NCI-H2196 treated with DMSO at 0.1 percent for 48 hours (cell line): ENCODE measurements around the gene PRKN.
"Not testable (repeated sequence)": the region's sequence is repeated elsewhere in the genome, so short reads cannot be mapped to it uniquely, and the experiment has no call there.

Source experiments
- DNase-seq: peaks from one replicate; lab custom pipeline; 2025; ENCODE audit not compliant: unreplicated experiment; lab: John Stamatoyannopoulos, UW

Gene PRKN

GRCh38 chr6:162467679-162468078 is 259.9 kb downstream of the PRKN start:
- DNase-seq: no peak

GRCh38 chr6:162463576-162463975 is 264.0 kb downstream of the PRKN start:
- DNase-seq: no peak

- DNase-seq: no peak
These were observed 267.6 kb downstream of the PRKN start for GRCh38 chr6:162459985-162460384.

- no peak for DNase-seq
These were observed 277.2 kb downstream of the PRKN start for GRCh38 chr6:162450358-162450757.

GRCh38 chr6:162448294-162448693 is 279.3 kb downstream of the PRKN start:
- no peak for DNase-seq

GRCh38 chr6:162443101-162443500 is 284.5 kb downstream of the PRKN start:
- DNase-seq: no peak

- no peak for DNase-seq
These were observed 284.9 kb downstream of the PRKN start for GRCh38 chr6:162442687-162443086.

- no peak for DNase-seq
These were observed 285.6 kb downstream of the PRKN start for GRCh38 chr6:162441991-162442390.

GRCh38 chr6:162438980-162439379 is 288.6 kb downstream of the PRKN start:
- DNase-seq: no peak

- no peak for DNase-seq
These were observed 292.5 kb downstream of the PRKN start for GRCh38 chr6:162435071-162435470.

GRCh38 chr6:162421004-162421403 is 306.6 kb downstream of the PRKN start:
- no peak for DNase-seq

GRCh38 chr6:162416831-162417537 is 310.6 kb downstream of the PRKN start:
- no peak for DNase-seq

GRCh38 chr6:162416307-162416706 is 311.3 kb downstream of the PRKN start:
- no peak for DNase-seq

- DNase-seq: no peak
These were observed 317.6 kb downstream of the PRKN start for GRCh38 chr6:162409741-162410691.

GRCh38 chr6:162408826-162409535 is 318.6 kb downstream of the PRKN start:
- no peak for DNase-seq

GRCh38 chr6:162404951-162405350 is 322.6 kb downstream of the PRKN start:
- no peak for DNase-seq

GRCh38 chr6:162403031-162403430 is 324.5 kb downstream of the PRKN start:
- DNase-seq: no peak

GRCh38 chr6:162395181-162395580 is 332.4 kb downstream of the PRKN start:
- DNase-seq: no peak

GRCh38 chr6:162390961-162391811 is 336.4 kb downstream of the PRKN start:
- DNase-seq: not testable (repeated sequence)

- DNase-seq: no peak
These were observed 338.1 kb downstream of the PRKN start for GRCh38 chr6:162389343-162390085.
